SJCRH30 (cell line): ENCODE results near the gene CROCC2. TPM values are rescaled to one million over a fixed set of nuclear protein-coding genes. Genes with fewer than 3 reads are reported as not detected.
A peak's percentile ranks its signal among the peaks of the same experiment; 100 is the strongest.

Source experiments
- DNase-seq, 2 experiments: peaks; one replicate each; pipeline ENCODE4 v3.0.0-alpha.2; 2015 to 2020
- H3K27ac ChIP-seq: fragments of 250-450 bp; sonication (Bioruptor Pico); 2 replicates; pipeline ENCODE4 v1.5.1; 2020; ENCODE audit warnings: mild to moderate bottlenecking, moderate library complexity
- H3K27me3 ChIP-seq: fragments of 250-450 bp; sonication (Bioruptor Pico); 2 replicates; pipeline ENCODE4 v1.5.1; 2020; ENCODE audit warnings: mild to moderate bottlenecking, moderate library complexity
- H3K36me3 ChIP-seq: fragments of 250-450 bp; sonication (Bioruptor Pico); 2 replicates; pipeline ENCODE4 v1.5.1; 2020; ENCODE audit warnings: mild to moderate bottlenecking, moderate library complexity
- H3K4me1 ChIP-seq: fragments of 250-450 bp; sonication (Bioruptor Pico); 2 replicates; pipeline ENCODE4 v1.5.1; 2020; ENCODE audit warnings: mild to moderate bottlenecking, moderate library complexity
- H3K4me3 ChIP-seq: fragments of 250-450 bp; sonication (Bioruptor Pico); 2 replicates; pipeline ENCODE4 v1.5.1; 2020; ENCODE audit warnings: mild to moderate bottlenecking, moderate library complexity
- H3K9me3 ChIP-seq: fragments of 250-450 bp; sonication (Bioruptor Pico); replicated peaks from 2 replicates; pipeline ENCODE4 v1.5.1; 2020; ENCODE audit warnings: mild to moderate bottlenecking, moderate library complexity
- total RNA-seq: library from RNA; depleted of rRNA; stranded (reverse); fragments of >200 nt; shearing (Covaris generic); gene quantifications from 2 replicates; pipeline ENCODE4 v1.2.3, GENCODE V29; 2014; rRNA removed

CROCC2 gene
- total RNA-seq, result 0.15 and 0.26 TPM in 2 replicates

- H3K27me3 ChIP-seq, result peaks cover 5% of the 10 kb centered on the region; the same call in 1 of the 2 replicates
These were observed at the start of gene CROCC2 for GRCh38 chr2:240906141-240906910. Gene CROCC2, plus strand, starts transcription at chr2:240906336. Its CDS starts 178 bp downstream, at chr2:240906514.

GRCh38 chr2:240857039-240858008 lies 48.8 kb upstream of the CROCC2 start:
- no peaks in the 10 kb centered on the region for H3K27me3 ChIP-seq
- no peak for DNase-seq
- no peaks in the 10 kb centered on the region; the same call in 1 of the 2 replicates for H3K9me3 ChIP-seq
- H3K4me3 ChIP-seq, result no peak overlapping the region
- H3K36me3 ChIP-seq, result no peaks in the 10 kb centered on the region
- H3K27ac ChIP-seq, result no peak overlapping the region
- H3K4me1 ChIP-seq, result no peaks in the 10 kb centered on the region; the same call in 1 of the 2 replicates

More at GRCh38 chr2:240906141-240906910, at the start of gene CROCC2:
- Histone ChIP-seq H3K4me1 (peaks cover 18% of the 10 kb centered on the region; the same call in 1 of the 2 replicates), H3K9me3 (no peaks in the 10 kb centered on the region), H3K27ac (no peak within 1 kb of the TSS), H3K4me3 (no peak within 1 kb of the TSS), H3K36me3 (no peaks in the 10 kb centered on the region)
- no peak for DNase-seq

GRCh38 chr2:240858321-240858720 lies 47.8 kb upstream of the CROCC2 start:
- no peak overlapping the region for H3K27ac ChIP-seq
- DNase-seq, result no peak
- H3K27me3 ChIP-seq, result no peaks in the 10 kb centered on the region
- no peaks in the 10 kb centered on the region for H3K36me3 ChIP-seq
- H3K4me1 ChIP-seq, result no peaks in the 10 kb centered on the region
- H3K4me3 ChIP-seq, result no peak overlapping the region
- no peaks in the 10 kb centered on the region; the same call in 1 of the 2 replicates for H3K9me3 ChIP-seq

- no peaks in the 10 kb centered on the region for H3K27me3 ChIP-seq
- no peak for DNase-seq
- H3K27ac ChIP-seq, result no peak overlapping the region
- H3K4me3 ChIP-seq, result no peak overlapping the region
- H3K9me3 ChIP-seq, result no peaks in the 10 kb centered on the region; the same call in 1 of the 2 replicates
- H3K36me3 ChIP-seq, result no peaks in the 10 kb centered on the region
- no peaks in the 10 kb centered on the region for H3K4me1 ChIP-seq
These were observed 47.3 kb upstream of the CROCC2 start for GRCh38 chr2:240858871-240859270.

- Histone ChIP-seq H3K27me3 (no peaks in the 10 kb centered on the region), H3K4me1 (no peaks in the 10 kb centered on the region), H3K9me3 (no peaks in the 10 kb centered on the region), H3K36me3 (no peaks in the 10 kb centered on the region), H3K4me3 (no peak overlapping the region), H3K27ac (no peak overlapping the region)
- DNase-seq, result no peak
These were observed 44.6 kb upstream of the CROCC2 start for GRCh38 chr2:240861547-240861946.

GRCh38 chr2:240864475-240864874 lies 41.7 kb upstream of the CROCC2 start:
- H3K9me3 ChIP-seq, result no peaks in the 10 kb centered on the region
- DNase-seq, result no peak
- H3K27me3 ChIP-seq, result no peaks in the 10 kb centered on the region
- no peak overlapping the region for H3K27ac ChIP-seq
- peaks cover 18% of the 10 kb centered on the region; the same call in 1 of the 2 replicates for H3K4me1 ChIP-seq
- H3K4me3 ChIP-seq, result no peak overlapping the region
- no peaks in the 10 kb centered on the region for H3K36me3 ChIP-seq

GRCh38 chr2:240865391-240865790 lies 40.7 kb upstream of the CROCC2 start:
- H3K27me3 ChIP-seq, result no peaks in the 10 kb centered on the region
- H3K4me3 ChIP-seq, result no peak overlapping the region
- no peaks in the 10 kb centered on the region for H3K9me3 ChIP-seq
- no peaks in the 10 kb centered on the region for H3K36me3 ChIP-seq
- no peak overlapping the region for H3K27ac ChIP-seq
- peaks cover 18% of the 10 kb centered on the region; the same call in 1 of the 2 replicates for H3K4me1 ChIP-seq
- DNase-seq, result no peak

GRCh38 chr2:240868286-240869108 lies 37.6 kb upstream of the CROCC2 start, which contains the start of gene AGXT:
Gene AGXT, plus strand, starts transcription at chr2:240868824. Its CDS starts 42 bp downstream, at chr2:240868866.
- Histone ChIP-seq H3K9me3 (no peaks in the 10 kb centered on the region), H3K4me1 (peaks cover 28% of the 10 kb centered on the region; the same call in 1 of the 2 replicates), H3K27ac (peak within 1 kb of the TSS; percentile 3; the same call in 1 of the 2 replicates), H3K27me3 (no peaks in the 10 kb centered on the region), H3K36me3 (no peaks in the 10 kb centered on the region), H3K4me3 (no peak within 1 kb of the TSS)
- peak; percentile 53 to 62 for DNase-seq

GRCh38 chr2:240869109-240869955 lies 36.8 kb upstream of the CROCC2 start:
- DNase-seq, result no peak
- H3K27me3 ChIP-seq, result no peaks in the 10 kb centered on the region
- H3K4me1 ChIP-seq, result peaks cover 36% of the 10 kb centered on the region; the same call in 1 of the 2 replicates
- no peak overlapping the region for H3K27ac ChIP-seq
- H3K4me3 ChIP-seq, result no peak overlapping the region
- H3K9me3 ChIP-seq, result no peaks in the 10 kb centered on the region
- no peaks in the 10 kb centered on the region for H3K36me3 ChIP-seq

- peaks cover 43% of the 10 kb centered on the region for H3K4me1 ChIP-seq
- no peaks in the 10 kb centered on the region for H3K36me3 ChIP-seq
- no peak overlapping the region for H3K27ac ChIP-seq
- no peaks in the 10 kb centered on the region for H3K9me3 ChIP-seq
- DNase-seq, result no peak
- no peak overlapping the region for H3K4me3 ChIP-seq
- H3K27me3 ChIP-seq, result no peaks in the 10 kb centered on the region
These were observed 35.9 kb upstream of the CROCC2 start for GRCh38 chr2:240869956-240870875.

GRCh38 chr2:240871071-240871958 lies 34.8 kb upstream of the CROCC2 start:
- Histone ChIP-seq H3K27ac (no peak overlapping the region), H3K36me3 (no peaks in the 10 kb centered on the region), H3K4me1 (peaks cover 53% of the 10 kb centered on the region), H3K27me3 (no peaks in the 10 kb centered on the region), H3K9me3 (no peaks in the 10 kb centered on the region), H3K4me3 (no peak overlapping the region)
- DNase-seq, result no peak
